DMS114 treated with DMSO at 0.1 percent for 48 hours (cell line): ENCODE data around the gene CC2D1A.

Experiments
- DNase-seq: peaks from one replicate; lab custom pipeline; 2025; ENCODE audit not compliant: unreplicated experiment; lab: John Stamatoyannopoulos, UW

The CC2D1A gene

DNA sequence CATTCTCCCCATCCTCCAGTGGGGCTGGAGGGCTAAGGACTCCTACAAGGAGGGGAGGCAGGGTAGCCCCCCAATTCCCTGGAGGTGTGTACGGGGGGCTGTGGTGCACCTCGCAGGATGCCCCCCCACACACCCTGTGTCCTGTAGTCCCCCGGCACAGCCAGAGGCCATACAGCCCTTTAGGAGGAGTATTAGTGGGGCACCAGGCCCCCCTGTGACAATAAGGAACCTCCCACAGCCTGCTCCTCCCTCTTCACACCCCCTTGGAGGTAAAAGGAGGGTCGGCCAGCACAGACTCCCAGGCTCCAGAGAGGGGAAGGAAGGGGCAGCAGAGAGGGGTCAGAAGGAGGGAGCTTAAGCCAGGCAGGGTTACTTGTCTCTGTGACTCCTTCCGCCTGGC, 29.2 kb upstream of the CC2D1A start, which contains the start of gene NANOS3:
Gene NANOS3 (plus strand): TSS at position 301 of the 400 bp plus-strand sequence. CDS start 115 bp downstream, outside the sequence.
- DNase-seq: no peak

DNA sequence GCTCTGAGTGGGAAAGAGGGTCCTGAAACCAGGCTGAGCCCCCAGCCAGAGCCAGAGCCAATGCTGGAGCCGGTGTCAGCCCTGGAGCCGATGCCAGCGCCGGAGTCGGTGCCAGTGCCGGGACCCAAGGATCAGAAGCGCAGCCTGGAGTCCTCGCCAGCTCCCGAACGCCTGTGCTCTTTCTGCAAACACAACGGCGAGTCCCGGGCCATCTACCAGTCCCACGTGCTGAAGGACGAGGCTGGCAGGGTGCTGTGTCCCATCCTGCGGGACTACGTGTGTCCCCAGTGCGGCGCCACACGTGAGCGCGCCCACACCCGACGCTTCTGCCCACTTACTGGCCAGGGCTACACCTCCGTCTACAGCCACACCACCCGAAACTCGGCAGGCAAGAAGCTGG, 28.7 kb upstream of the CC2D1A start:
- no peak for DNase-seq

DNA sequence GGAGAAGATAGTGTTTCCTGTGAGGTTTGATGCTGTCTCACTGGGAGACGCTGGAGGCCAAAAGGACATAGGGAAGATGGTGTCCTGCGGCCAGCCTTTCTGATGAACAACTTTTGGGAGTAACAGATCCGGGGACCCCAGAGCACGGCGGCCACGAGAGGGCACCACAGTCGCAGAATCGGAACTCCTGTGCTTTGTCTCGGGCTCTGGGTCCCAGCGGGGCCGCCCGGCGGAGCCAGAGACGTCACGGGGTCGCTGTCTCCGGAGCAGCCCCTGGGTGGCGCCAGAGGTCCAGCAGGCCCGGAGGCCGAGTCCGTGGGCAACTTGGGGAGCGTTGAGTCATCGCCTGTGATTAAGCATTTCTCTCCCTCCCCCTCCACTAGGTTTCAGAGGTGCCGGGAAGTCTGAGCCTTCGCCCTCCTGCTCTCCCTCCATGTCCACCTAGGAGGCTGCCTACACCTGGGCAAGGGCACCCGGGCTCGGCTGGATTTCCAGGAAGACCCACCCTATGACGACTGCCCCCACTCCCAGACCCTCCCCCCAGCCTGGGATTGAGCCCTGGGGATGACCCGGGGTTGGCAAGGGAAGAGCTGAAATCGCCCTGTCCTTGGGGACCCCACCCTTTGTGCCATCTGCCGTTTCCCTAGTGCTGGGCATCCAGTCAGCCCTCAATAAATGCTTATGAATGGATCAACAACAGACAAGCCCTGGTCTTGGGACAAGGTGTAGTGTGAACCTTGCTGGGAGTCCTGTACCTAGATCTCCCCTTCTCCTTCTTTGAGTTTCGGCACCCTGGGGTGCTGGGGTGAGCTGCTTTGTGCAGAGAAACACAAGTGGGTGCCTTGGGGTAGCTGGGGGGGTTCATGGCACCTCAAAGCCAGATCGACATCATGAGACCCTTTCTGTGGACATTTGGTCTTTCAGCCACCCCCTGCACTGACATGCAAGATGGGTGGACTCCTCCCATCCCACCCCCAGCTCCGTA, 25.6 kb upstream of the CC2D1A start:
- peak; percentile 68 for DNase-seq

DNA sequence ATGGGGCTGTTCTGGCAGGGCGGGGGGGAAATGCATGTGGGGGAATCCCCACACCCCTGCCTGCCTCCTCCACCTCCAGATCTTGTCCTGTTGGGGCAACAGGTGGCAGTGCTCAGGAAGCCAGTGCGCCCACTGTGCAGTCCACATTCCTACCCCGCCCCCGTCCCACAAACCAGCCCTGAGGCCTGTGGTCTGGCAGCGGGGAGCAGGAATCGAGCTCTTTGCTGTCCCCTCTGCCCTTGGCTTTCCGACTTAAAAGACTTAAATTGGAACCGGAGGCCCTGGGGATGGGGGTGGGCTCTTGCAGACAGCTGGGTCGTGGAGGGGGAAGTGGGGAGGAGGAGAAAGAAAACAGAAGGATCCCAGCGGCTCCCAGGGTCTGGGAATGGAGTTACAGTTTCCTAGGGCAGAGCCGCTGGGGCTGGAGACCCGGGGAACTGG, 24.7 kb upstream of the CC2D1A start:
- DNase-seq: no peak

DNA sequence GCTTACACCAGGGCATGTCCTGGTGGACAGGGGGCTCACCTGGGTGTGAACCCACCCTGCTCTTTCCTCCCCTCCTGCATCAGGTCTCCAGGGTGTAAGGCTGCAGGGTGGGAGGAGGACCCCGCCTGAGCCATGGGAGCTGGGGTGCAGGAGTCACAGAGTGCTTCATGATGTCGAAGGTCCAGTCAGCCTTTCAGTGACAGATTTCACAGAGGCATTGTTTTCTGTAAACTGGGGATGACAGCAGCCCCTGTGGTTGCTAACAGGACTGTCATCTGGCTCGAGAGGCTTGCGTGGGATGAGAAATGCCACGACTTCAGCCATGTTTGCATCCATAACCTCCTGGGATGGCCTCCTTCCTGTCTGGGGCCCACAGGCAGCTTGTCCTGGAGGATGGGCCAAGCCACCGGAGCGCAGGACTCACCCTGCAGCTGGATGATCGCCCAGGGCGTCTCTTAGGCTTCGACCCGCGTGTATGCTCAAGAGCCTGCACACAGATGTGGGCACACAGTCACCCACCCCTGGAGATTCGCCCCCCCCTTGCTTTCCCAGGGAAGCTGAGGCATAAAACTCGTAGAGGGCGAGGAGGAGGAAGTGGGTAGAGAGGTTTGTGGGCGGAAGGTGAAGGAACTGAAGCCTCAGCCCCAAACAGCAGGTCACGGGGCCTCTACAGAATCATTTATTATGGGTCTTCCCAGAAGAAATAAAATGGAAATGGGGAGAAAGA, 24.1 kb upstream of the CC2D1A start:
- no peak for DNase-seq

DNA sequence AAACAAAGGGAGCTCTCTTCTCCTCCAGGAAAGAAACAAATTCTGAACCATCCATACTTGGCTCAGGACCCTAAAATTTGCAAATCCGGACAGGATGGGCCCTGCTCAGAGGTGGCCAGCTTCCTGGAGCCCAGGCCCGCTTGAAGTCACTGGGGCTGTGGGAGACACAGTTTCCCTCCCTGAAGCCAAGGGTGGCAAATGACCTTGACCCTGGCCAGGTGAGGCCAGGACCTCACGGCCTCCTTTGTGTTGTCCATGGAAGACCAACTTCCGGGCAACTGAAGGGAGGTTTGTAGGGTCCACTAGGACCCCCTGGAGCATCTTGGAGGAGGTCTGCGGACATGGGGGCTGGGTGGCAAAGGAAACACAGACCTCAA, 23.6 kb upstream of the CC2D1A start:
- DNase-seq: no peak

DNA sequence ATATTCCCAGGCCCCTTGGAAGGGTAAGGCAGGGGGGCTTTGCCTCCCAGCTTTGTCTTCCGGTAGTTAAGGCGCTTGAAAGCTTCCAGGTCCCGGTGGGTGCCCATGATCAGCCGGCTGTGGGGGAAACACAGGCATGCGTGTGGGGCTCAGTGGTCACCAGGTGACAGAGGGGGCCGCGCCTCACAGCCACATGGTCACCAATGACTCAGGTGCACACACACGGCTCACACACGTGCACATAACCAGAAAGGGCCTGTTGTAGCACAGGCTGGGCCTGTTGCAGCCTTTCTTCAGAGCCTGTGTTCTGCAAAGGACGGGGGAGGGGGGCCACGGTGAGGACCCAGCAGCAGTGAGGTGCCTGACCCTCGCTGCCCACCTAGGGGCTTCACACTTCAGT, 23.2 kb upstream of the CC2D1A start:
- DNase-seq: no peak

DNA sequence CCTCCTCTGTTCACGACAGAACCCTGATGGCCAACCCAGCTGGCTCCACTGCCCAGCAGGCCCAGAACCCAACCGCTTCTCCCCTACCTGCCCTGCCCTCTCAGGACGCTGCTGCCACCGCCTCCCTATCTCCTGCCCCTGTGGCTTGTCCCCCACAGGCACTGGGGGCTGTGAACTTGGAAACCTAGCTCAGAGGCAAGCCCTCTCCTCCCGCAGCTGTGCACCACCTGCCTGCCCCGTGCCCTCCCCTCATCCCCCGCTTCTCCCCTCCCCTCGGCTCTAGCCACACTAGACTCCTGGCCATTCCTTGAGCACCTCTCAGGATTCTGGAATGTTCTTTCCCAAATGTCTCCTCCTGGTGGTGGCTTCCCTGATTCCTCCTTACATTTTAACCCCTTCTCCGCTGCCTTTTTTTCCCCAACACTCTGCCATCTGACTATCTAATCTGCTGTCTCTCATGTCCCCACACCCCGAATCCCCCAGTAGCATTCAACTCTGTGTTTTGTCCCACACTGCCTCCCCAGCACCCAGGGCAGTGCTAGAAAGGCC, 22.4 kb upstream of the CC2D1A start:
- DNase-seq: no peak

DNA sequence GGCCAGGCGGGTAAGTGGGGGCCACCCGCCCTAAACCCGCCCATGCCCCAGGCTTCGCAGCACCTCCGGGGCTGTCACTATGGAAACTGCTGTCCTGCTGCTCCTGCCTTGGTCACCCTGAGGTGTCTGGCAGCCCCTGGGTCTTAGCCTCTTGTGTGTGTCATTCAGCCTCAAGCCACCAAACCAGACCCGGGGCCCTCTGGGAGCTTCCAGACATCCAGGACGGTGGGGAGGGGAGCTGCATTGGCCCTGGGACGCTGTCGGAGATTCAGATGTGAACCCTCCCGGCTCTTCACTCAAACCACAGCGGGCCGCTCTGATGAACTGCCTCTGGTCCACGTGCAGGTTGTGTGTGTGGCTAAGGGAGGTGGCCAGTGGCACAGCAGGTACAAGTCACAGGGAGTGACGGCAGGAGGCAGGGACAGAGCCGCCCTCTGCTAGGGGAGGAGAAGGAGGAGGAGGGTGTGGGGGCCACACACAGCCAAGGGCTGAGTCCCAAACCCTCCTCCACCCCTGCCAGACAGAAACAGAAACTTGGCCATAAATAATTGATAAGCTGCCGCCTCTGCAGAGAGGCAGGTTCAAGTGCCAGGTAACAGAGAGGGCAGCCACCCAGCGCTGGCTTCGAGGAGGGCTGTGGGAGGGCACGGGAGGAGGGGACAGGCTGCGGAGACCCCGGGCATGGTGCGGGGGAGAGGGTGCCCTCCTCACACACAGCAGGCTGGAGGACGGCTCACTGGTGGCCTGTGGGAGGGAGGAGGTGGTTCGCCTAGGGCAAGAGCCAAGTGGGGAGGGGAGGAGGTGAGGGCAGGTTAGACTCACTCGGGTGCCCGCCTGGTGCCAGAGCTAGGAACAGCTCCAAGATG, 21.0 kb upstream of the CC2D1A start:
- no peak for DNase-seq

DNA sequence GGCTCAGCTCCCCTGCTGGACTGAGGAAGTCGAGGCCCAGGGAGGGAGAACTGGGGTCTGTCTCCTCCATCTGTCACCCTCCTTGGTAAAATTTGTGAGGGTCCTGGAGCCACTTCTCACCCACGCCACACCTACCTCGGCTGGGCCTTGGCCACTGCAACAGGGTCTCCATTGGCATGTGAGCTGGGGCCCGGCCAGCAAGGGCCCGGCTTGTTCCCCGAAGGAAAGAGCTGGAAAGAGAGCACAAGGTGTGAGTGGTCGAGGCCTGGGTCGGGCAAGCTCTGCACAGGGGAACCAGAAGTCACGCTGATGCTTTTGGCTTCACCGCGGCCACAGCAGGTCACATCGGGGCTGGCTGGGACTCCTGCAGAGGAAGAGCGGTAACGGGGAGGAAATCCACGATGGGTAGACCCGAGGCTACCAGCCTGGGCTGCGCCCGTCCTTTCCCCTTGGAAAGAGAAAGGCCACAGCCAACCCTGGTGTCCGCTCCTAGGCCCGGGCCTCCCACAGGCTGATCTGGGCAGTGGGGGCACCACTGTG, 20.1 kb upstream of the CC2D1A start:
- no peak for DNase-seq

DNA sequence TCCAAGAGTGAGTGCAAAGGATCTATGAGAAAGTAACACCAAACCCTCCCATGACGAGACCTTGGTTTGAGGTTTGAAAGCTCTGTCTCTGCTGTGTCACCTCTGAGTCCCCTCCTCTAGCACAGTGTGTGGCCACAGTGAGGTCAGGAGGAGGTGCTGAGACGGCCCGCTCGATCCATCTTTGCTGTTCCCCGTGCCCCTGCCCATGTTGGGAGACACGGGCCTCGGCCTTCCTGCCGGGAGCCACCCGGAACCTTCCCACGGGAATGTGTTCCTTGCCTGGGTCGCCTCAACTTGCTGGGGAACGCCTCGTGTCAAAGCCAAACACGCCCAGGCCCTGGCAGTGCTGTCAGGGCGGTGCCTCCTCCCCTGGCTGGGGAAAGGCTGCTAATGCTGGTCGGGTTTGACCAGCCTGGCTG, 19.0 kb upstream of the CC2D1A start:
- DNase-seq: no peak

DNA sequence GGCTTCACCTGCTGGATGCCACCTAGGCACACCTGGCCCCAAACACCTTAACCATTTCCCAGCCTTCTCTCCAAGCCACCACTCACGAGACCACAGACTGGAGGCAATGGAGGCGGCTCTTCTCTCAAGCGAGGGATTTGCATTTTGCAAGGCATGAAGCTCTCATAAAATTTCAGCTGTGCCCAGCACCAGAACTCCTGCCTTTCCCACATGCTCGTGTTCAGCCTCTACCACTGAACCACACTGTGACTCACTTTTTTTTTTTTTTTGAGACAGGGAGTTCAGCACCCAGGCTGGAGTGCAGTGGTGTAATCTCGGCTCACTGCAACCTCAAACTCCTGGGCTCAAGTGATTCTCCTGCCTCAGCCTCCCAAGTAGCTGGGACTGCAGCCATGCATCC, 18.5 kb upstream of the CC2D1A start:
- no peak for DNase-seq

DNA sequence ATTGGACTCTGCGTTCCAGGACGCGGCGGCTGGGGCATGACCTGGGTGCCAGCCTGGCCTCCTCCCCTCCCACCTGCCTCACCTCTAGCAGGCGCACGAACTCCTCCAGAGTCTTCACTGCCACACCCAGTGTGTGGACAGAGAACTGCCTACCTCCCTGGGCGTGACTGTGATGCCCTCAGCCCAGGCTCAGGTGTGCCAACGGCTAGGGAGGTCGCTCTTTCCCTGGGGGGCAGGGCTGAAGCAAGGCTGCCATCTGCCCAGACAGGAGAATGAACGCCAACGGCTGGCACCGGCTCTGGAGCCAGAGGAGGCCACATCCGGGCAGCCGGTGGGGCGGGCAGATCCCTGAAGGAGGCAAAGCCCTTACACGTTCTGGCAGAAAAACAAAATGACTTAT, 17.7 kb upstream of the CC2D1A start:
- DNase-seq: no peak

DNA sequence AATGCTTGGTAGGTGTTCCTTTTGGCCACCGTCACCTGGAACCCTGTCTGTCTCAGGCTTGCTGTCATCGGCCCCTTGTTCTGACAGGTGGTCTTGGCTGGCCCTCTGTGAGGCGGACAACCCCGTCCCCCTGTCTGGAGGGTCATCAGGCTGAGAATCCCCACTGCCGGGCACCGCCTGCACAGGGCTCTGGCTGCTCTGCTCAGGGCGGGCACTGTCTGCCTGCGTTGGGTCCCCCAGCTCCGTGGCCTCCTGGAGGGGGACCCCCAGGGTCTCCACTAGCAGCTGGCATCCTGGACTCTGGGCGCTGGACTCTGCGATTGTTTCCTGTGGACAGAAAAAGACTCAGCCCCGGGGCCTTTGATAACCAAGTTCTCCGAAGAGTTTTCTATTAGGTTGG, 15.9 kb upstream of the CC2D1A start:
- no peak for DNase-seq

DNA sequence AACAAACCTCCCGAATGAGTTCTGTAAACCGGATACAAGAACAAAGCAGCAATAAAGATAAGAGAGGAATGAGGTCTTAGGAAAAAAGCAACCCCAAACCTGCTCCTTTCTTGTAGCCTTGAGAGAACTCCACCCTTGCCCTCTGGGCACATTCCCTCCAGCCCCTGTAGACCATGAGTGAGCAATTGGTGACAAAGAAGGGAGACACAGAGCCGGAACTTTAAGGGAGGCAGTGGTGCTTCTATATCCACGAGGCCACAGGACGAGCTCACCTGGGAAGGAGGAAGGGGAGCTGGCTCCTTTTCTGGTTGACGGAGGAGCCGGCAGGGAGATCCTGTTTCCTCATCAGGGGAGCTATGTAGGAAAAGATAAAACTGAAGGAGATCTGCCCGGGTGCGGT, 13.1 kb upstream of the CC2D1A start:
- no peak for DNase-seq

DNA sequence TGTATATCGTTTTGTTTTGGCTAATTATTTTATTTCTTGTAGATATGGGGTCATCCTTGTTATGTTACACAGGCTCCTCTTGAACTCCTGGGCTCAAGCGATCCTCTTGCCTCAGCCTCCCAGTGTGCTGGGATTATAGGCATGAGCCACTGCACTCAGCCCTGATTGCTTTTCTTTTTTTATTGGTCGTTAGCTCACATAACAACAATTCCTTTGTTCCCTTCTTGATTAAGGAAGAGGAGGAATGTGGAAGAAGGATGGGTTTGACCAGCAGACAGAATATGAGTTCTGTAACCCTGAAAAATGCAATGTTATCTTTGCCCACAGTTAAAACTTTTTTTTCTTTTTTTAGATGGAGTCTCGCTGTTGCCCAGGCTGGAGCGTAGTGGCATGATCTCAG, 11.4 kb upstream of the CC2D1A start:
- DNase-seq: no peak

DNA sequence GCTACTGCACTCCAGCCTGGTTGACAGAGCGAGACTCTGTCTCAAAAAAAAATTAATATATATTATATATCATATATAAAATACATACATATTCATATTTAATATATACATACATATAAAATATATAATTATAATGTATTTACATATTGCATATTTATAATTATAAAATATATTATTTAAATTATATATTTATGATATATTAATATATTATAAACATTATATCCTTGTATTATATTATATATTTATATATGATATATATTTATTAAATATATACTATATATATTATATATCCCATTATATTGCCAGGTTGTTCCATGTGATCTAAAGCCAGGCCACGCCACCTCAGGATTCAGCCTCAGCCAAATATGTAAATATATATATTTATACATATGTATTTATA, 9.8 kb upstream of the CC2D1A start:
- DNase-seq: no peak

DNA sequence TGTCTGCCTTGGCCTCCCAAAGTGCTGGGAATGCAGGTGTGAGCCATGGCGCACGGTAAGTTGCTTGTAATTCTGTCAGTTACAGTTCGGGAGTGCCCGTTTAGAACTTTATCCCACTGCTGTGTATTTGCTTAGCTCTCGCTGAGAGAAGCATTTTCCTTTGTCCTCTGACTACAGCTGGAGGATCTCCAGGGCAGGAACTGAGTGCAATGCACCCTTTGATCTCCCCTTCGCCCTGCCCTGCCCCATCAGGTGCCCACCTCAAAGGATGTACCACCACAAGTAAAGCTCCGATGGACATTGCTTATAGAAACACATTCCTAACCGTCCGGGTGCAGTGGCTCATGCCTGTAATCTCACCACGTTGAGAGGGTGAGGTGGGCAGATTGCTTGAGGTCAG, 6.6 kb upstream of the CC2D1A start:
- no peak for DNase-seq

DNA sequence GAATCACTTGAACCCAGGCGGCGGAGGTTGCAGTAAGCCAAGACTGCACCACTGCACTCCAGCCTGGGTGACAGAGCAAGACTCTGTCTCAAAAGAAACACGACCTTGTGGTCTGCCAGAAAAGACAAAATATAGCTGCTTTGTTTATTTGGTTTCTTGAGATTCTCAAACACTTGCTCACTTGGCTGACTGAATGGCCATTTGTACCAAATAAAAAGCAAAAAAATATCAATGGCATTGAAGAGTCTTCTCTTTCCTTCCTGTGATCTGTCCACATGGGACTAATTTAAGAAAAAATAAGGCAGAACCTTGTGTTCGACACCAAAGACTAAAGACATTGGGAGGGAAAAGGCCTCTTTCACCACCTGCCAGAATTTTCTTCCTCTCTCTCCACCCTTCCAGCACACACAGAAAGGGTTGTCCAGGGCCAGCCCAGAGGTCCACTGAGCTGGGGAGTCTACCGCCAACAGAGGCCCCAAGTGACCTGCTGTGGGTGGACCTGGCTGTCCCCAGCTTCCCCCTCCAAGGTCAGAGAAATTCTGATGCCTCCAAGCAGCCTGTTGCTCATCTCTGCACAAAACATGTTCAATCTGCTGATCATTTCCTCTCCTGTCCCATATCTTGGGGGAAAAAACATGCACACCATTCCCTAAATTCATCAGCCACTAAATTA, 6.0 kb upstream of the CC2D1A start:
- no peak for DNase-seq

DNA sequence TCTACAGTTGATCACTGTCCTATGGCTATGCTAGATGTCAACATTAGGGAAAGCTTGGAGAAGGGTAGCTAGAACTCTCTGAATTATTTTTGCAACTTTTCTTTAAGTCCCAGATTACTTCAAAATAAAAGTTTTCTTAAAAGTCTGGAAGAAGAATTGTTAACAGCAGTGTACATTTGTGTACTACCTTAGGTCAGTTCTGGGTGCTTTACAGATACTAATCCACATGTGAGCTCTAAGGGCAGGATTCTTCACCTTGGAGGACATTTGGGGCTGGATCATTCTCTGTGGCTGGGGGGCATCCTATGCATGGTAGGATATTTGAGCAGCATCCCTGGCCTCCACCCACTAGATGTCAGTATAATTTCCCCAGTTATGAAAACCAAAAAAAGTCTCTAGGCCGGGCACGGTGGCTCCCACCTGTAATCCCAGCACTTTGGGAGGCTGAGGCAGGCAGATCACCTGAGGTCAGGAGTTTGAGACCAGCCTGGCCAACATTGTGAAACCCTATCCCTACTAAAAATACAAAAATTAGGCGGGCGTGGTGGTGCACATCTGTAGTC, 2.9 kb upstream of the CC2D1A start:
- no peak for DNase-seq
